ENCODE measurements around the gene MAP2K5. TPM values are rescaled to one million over a fixed set of nuclear protein-coding genes. Genes with fewer than 3 reads are reported as not detected.

The MAP2K5 gene
- total and polyA plus RNA-seq, 8 donors, result 1.8 to 94.6 (median 11.1) TPM

DNA sequence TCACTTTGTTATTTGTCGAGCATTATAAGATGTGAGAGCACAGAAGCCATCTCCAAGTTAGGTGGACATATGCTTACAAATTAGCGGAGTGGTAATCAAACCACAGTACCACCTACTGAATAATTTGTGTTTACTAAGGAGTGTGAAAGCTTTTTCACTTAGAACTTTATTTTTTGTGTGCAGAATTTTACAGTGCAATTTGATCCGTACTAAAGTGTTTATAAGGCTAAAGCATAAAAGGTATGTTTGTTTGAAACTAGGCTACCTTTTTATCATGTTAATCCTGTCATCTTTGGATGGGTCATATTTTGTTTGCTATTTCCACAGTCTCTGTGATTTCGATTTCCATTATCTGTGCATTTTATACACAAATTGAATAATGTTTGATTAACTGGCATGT lies 37.5 kb downstream of the MAP2K5 start:
- Histone ChIP-seq H3K4me1 (no peaks in the 10 kb centered on the region), H3K4me3 (no peak overlapping the region), H3K36me3 (no peaks in the 10 kb centered on the region), H3K9me3 (no peaks in the 10 kb centered on the region), H3K27ac (no peak overlapping the region), H3K27me3 (no peaks in the 10 kb centered on the region)
- intact Hi-C loops (cut with DNase I; ENCODE audit: low total_unique reads), result no loop called here
- 83 to 92% (median 91%) methylated on average over 4 of the region's 4 CpGs for WGBS, 5 donors
- DNase-seq, result no peak
- no peak for TF ChIP-seq EP300 (IDR thresholded peaks at IDR 0.05)
- TF ChIP-seq, protein P1, sequence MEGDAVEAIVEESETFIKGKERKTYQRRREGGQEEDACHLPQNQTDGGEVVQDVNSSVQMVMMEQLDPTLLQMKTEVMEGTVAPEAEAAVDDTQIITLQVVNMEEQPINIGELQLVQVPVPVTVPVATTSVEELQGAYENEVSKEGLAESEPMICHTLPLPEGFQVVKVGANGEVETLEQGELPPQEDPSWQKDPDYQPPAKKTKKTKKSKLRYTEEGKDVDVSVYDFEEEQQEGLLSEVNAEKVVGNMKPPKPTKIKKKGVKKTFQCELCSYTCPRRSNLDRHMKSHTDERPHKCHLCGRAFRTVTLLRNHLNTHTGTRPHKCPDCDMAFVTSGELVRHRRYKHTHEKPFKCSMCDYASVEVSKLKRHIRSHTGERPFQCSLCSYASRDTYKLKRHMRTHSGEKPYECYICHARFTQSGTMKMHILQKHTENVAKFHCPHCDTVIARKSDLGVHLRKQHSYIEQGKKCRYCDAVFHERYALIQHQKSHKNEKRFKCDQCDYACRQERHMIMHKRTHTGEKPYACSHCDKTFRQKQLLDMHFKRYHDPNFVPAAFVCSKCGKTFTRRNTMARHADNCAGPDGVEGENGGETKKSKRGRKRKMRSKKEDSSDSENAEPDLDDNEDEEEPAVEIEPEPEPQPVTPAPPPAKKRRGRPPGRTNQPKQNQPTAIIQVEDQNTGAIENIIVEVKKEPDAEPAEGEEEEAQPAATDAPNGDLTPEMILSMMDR (IDR thresholded peaks at IDR 0.05), result no peak
- TF ChIP-seq POLR2AphosphoS5 (IDR thresholded peaks at IDR 0.05), result no peak
- no peak for TF ChIP-seq POLR2A (IDR thresholded peaks at IDR 0.05)

DNA sequence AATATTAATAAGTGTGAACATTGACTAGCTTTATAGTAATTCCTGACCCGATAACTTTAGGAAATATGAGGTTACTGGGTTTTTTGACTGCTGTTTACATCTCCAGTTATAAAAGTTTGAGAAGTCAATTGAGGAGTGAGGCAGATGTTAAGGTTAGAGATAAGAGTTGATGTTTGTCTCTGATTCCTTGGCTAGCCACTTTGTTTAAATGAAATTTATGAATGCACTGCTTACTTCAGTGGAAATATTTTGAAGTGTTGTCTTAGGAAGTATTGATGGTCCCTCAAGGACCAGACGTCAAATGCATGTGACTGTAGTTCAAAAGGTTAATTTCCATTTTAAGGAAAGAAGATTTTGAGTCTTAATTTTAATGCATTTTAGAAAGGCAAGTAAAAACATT lies 41.7 kb downstream of the MAP2K5 start:
- intact Hi-C loops (cut with DNase I; ENCODE audit: low total_unique reads), result no loop called here
- Histone ChIP-seq H3K27ac (no peak overlapping the region), H3K27me3 (no peaks in the 10 kb centered on the region), H3K4me3 (no peak overlapping the region), H3K36me3 (peaks cover 12 to 34% (median 26%) of the 10 kb centered on the region in 4 donors), H3K4me1 (no peaks in the 10 kb centered on the region), H3K9me3 (no peaks in the 10 kb centered on the region)
- no peak for DNase-seq
- 82 to 91% (median 89%) methylated on average over 2 of the region's 2 CpGs for WGBS, 5 donors
- TF ChIP-seq, protein P1 (IDR thresholded peaks at IDR 0.05), result no peak
- no peak for TF ChIP-seq POLR2AphosphoS5 (IDR thresholded peaks at IDR 0.05)
- no peak for TF ChIP-seq POLR2A (IDR thresholded peaks at IDR 0.05)
- no peak for TF ChIP-seq EP300 (IDR thresholded peaks at IDR 0.05)

DNA sequence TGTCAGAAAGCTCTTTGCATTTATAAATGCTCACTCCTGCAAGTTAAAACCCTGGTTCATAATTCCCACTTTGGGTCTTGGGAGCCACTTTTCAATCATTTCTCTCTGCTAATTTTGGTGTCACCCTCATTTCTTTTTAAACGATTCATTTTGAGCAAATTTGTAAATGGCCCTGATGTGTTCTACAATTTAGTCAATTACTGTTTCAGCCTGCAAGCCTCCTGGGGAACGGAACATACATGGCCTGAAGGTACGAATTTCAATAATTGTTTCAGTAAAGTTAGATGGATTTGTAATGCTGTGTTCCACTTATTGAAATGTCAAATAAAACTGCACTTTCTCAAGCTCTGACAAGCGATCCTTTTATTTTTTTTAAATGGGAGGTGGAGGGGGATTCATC lies 43.2 kb downstream of the MAP2K5 start:
- WGBS, 5 donors, result 95 to 99% (median 95%) methylated on average over 4 of the region's 4 CpGs
- TF ChIP-seq EP300 (IDR thresholded peaks at IDR 0.05) (no peak), POLR2AphosphoS5 (IDR thresholded peaks at IDR 0.05) (no peak), POLR2A (IDR thresholded peaks at IDR 0.05) (no peak)
- TF ChIP-seq, protein P1 (IDR thresholded peaks at IDR 0.05), result no peak
- Histone ChIP-seq H3K9me3 (no peaks in the 10 kb centered on the region), H3K27me3 (no peaks in the 10 kb centered on the region), H3K27ac (no peak overlapping the region), H3K4me1 (no peaks in the 10 kb centered on the region), H3K36me3 (peaks cover 12 to 37% (median 32%) of the 10 kb centered on the region in 4 donors), H3K4me3 (no peak overlapping the region)
- no peak for DNase-seq
- intact Hi-C loops (cut with DNase I; ENCODE audit: low total_unique reads), result no loop called here

DNA sequence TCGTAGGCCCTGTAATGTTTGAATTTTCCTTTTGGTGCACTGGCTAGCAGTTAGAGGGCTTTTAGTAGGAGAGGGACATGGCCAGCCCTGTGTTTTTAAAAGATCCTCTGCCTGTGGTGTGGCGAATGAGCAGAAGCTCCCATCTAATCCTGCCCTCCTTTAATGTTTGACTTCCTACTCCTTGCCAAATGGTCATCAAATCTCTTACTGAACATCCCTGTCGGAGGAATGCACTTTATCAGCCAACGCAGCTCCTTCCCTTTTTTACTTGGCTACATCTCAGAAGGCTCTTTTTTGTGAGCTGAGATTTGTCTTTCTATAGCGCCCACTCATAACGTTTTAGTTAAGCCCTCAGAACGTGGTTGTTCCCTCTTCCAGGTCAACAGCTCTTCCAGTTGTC lies 44.8 kb downstream of the MAP2K5 start:
- 74 to 88% (median 80%) methylated on average over 7 of the region's 7 CpGs for WGBS, 5 donors
- no peaks in the 10 kb centered on the region for H3K4me1 ChIP-seq
- intact Hi-C loops (cut with DNase I; ENCODE audit: low total_unique reads), result no loop called here
- TF ChIP-seq POLR2AphosphoS5 (IDR thresholded peaks at IDR 0.05) (no peak), EP300 (IDR thresholded peaks at IDR 0.05) (no peak), POLR2A (IDR thresholded peaks at IDR 0.05) (no peak)
- TF ChIP-seq, protein P1 (IDR thresholded peaks at IDR 0.05), result no peak
- H3K4me3 ChIP-seq, result no peak overlapping the region
- H3K36me3 ChIP-seq, result peaks cover 12 to 49% (median 40%) of the 10 kb centered on the region in 4 donors
- no peaks in the 10 kb centered on the region for H3K9me3 ChIP-seq
- peak in 1 of 2 donors; percentile 9 for DNase-seq
- no peaks in the 10 kb centered on the region for H3K27me3 ChIP-seq
- no peak overlapping the region for H3K27ac ChIP-seq
